AG10803 (cell line): Measurements from ENCODE around the gene FAM228A.

Experiments
- DNase-seq: peaks from one replicate; pipeline ENCODE4 v3.0.0; 2010; ENCODE audit warnings: low read depth
- H3K4me3 ChIP-seq: 2 replicates; pipeline ENCODE4 v1.5.1; 2011; ENCODE audit warnings: mild to moderate bottlenecking, low read length, control low read depth
- CTCF ChIP-seq: conservative IDR thresholded peaks from 2 replicates; pipeline ENCODE4 v1.5.1; 2011; ENCODE audit warnings: mild to moderate bottlenecking, low read length, control low read depth, inconsistent platforms

FAM228A gene

GRCh38 chr2:24203029-24203786 is 28.4 kb downstream of the FAM228A start:
- DNase-seq: no peak
- no peak overlapping the region for H3K4me3 ChIP-seq
- TF ChIP-seq CTCF: no peak

- TF ChIP-seq CTCF: no peak
- H3K4me3 ChIP-seq: no peak overlapping the region
- DNase-seq: no peak
Observed at GRCh38 chr2:24203787-24204150, 28.9 kb downstream of the FAM228A start.

DNA sequence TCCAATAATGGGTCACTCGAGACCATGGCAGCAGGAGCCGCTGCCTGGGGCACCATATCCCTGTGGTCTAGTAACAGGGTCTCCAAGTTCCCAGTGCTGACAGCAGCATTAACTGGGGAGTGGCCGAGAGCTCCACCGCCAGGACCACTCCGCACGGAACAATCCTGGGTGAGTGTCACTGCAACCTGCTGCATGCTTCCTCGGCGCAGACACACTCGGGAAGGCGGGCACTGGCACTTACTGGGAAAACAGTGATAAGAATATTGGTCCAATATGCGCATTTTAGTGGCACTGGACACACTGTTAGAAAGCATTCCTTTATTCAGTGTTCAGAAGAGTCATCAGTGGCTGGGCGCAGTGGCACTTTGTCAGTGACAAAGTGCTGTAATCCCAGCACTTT is 29.7 kb downstream of the FAM228A start:
- DNase-seq: no peak
- H3K4me3 ChIP-seq: no peak overlapping the region
- TF ChIP-seq CTCF: no peak

- TF ChIP-seq CTCF: no peak
- no peak for DNase-seq
- no peak overlapping the region for H3K4me3 ChIP-seq
Observed at GRCh38 chr2:24205131-24205530, 30.3 kb downstream of the FAM228A start.

DNA sequence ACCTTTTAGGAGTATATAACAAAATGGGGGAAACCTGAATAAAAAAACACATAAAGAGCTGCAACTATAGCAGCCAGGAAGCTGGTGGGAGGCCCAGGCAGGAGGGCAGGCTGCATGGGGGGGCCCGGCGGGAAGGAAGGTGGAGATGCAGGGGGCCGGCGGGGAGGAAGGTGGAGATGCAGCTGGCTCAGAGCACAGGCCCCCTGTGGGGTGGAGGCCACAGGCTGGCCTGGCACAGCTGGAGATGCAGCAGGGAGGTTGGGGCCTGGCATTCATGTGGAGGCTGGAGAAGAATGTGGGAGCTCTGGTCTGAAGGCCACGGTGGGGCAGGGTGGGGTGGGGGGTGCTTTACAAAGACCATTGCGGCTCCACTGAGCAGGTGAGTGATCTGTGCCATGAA is 31.4 kb downstream of the FAM228A start:
- no peak for DNase-seq
- no peak overlapping the region for H3K4me3 ChIP-seq
- no peak for TF ChIP-seq CTCF

DNA sequence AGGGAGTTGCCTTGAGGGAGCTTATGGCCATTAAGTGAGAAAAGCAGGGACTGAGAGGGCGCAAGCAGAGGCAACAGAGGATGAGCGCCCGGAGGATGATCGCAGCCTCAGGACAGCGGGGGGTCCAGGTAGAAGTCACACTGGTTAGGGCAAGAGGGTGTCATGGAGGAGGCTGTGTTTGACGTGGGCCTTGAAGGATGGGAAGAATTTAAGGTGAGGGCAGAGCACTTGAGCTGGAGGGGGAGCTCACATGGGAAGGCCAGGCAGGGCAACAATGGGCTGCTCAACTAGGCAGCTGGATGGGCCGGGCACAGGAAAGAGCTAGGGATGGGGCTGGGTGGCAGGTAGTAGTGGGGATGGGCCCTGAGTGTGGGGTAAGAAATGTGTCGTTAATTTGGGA is 31.9 kb downstream of the FAM228A start:
- H3K4me3 ChIP-seq: no peak overlapping the region
- no peak for DNase-seq
- TF ChIP-seq CTCF: no peak

GRCh38 chr2:24207359-24207758 is 32.5 kb downstream of the FAM228A start:
- TF ChIP-seq CTCF: no peak
- DNase-seq: no peak
- no peak overlapping the region for H3K4me3 ChIP-seq
